ENCODE data around the gene GPAM.

- TF ChIP-seq POLR2AphosphoS5 (IDR thresholded peaks at IDR 0.05; ENCODE audit: low read depth, low read length): no peak
- TF ChIP-seq EZH2 (IDR thresholded peaks at IDR 0.05; ENCODE audit: low read depth, low read length, severe bottlenecking): no peak
- no peak for TF ChIP-seq SP1 (IDR thresholded peaks at IDR 0.05; ENCODE audit: low read depth, low read length)
- TF ChIP-seq TCF12 (IDR thresholded peaks at IDR 0.05; ENCODE audit: low read depth, low read length): no peak
Measured at GRCh38 chr10:112151524-112152039, 32.0 kb downstream of the GPAM start.

Data from H1 (cell line).